Nephron (organoid): ENCODE results near the gene APOBEC3H.

ENCODE experiments used
- H3K27ac Mint-ChIP-seq, 3 experiments: 2 replicates each; pipeline ENCODE4 v1.8.0; 2020; ENCODE audit warnings: mixed read lengths in 3 of 3, mild to moderate bottlenecking in 2 of 3, moderate library complexity in 1 of 3
- H3K27me3 Mint-ChIP-seq: 2 replicates; pipeline ENCODE4 v1.8.0; 2021; ENCODE audit warnings: low read depth, mild to moderate bottlenecking, moderate library complexity, mixed read lengths
- H3K36me3 Mint-ChIP-seq: 2 replicates; pipeline ENCODE4 v1.8.0; 2020; ENCODE audit warnings: low read depth, mixed read lengths
- H3K4me1 Mint-ChIP-seq: 2 replicates; pipeline ENCODE4 v1.8.0; 2020; ENCODE audit warnings: mixed read lengths
- H3K4me3 Mint-ChIP-seq, 3 experiments: 2 replicates each; pipeline ENCODE4 v1.8.0; 2020; ENCODE audit warnings: mild to moderate bottlenecking in 3 of 3, mixed read lengths in 3 of 3, moderate library complexity in 2 of 3
- H3K9me3 Mint-ChIP-seq: 2 replicates; pipeline ENCODE4 v1.8.0; 2020; ENCODE audit warnings: mixed read lengths
- CTCF ChIP-seq, 3 experiments: fragments of 200-600 bp; sonication (generic); IDR thresholded peaks; one replicate each; pipeline ENCODE4 v1.5.0; 2021; ENCODE audit warnings: antibody characterized with exemption in 3 of 3; ENCODE audit not compliant: unreplicated experiment in 3 of 3

Gene APOBEC3H

DNA sequence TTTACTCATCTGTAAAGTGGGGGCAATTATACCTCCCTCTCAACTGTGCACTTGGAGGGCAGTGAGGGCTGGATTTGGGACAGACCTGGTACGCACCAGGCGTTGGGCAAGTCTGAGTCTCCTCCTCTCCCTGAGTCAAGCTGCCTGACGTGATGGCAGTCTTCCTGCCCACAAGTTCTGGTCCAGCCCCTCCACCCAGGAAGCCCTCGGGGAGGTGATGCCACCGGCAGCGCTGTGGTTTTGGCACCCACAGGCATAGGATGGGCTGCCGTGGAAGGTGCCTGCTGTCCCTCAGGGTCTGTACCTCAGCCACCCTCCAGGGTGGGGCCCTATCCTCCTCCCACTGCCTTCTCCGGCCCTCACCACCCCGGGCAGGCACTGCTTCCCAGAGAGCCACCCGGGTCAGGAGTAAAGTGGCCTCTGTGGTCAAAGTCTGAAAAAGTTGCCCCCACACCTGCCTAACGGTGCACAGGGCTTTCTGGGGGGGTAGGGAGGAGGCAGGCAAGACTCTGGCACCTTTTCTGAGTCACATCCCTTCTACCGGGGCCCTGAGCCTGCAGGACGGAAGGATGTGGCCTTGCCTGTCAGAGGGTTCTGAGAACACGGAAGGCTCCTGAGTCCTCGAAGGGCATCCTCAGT lies 6.5 kb upstream of the APOBEC3H start:
- TF ChIP-seq CTCF (IDR thresholded peaks at IDR 0.05; ENCODE audit: unreplicated experiment in 3 of 3): no peak
- Mint-ChIP-seq H3K4me1 (peaks cover 12% of the 10 kb centered on the region), H3K27ac (no peak overlapping the region), H3K4me3 (no peak overlapping the region), H3K9me3 (no peaks in the 10 kb centered on the region), H3K36me3 (no peaks in the 10 kb centered on the region), H3K27me3 (peaks cover 17% of the 10 kb centered on the region)

GRCh38 chr22:39091126-39092081 lies 5.6 kb upstream of the APOBEC3H start:
- Mint-ChIP-seq H3K9me3 (no peaks in the 10 kb centered on the region), H3K27me3 (peaks cover 17% of the 10 kb centered on the region), H3K4me1 (peaks cover 12% of the 10 kb centered on the region), H3K4me3 (no peak overlapping the region), H3K36me3 (no peaks in the 10 kb centered on the region), H3K27ac (no peak overlapping the region)
- TF ChIP-seq CTCF (IDR thresholded peaks at IDR 0.05; ENCODE audit: unreplicated experiment in 3 of 3): no peak

GRCh38 chr22:39092111-39092862 lies 4.8 kb upstream of the APOBEC3H start:
- Mint-ChIP-seq H3K27ac (no peak overlapping the region), H3K36me3 (no peaks in the 10 kb centered on the region), H3K4me3 (no peak overlapping the region), H3K4me1 (peaks cover 12% of the 10 kb centered on the region), H3K9me3 (no peaks in the 10 kb centered on the region), H3K27me3 (peaks cover 17% of the 10 kb centered on the region)
- no peak for TF ChIP-seq CTCF (IDR thresholded peaks at IDR 0.05; ENCODE audit: unreplicated experiment in 3 of 3)

- H3K27ac Mint-ChIP-seq: no peak overlapping the region
- peaks cover 5% of the 10 kb centered on the region for H3K4me1 Mint-ChIP-seq
- no peaks in the 10 kb centered on the region for H3K36me3 Mint-ChIP-seq
- no peak overlapping the region for H3K4me3 Mint-ChIP-seq
- no peak for TF ChIP-seq CTCF (IDR thresholded peaks at IDR 0.05; ENCODE audit: unreplicated experiment in 3 of 3)
- H3K9me3 Mint-ChIP-seq: no peaks in the 10 kb centered on the region
- H3K27me3 Mint-ChIP-seq: peaks cover 11% of the 10 kb centered on the region
Observed at GRCh38 chr22:39094717-39095389, 2.2 kb upstream of the APOBEC3H start.

DNA sequence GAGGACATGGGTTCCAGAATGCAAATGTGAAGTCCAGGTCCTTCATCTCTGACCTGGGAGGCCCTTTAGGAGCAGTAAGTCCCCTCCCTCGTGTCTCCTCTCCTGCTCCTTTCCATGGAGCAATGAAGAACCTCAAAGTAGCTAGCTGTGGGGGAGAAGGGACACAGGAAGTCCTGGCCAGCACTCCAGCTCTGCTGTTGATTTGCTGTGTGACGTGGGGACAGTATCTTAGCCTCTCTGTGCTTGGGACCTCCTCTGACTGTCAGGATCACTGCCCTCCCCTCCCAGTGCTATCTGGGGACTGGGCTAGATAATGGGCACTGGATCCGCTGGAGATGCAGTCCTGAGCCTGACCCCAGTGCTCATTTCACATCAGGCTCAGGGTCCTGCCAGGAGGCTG lies 1.1 kb upstream of the APOBEC3H start:
- Mint-ChIP-seq H3K36me3 (no peaks in the 10 kb centered on the region), H3K9me3 (no peaks in the 10 kb centered on the region), H3K4me1 (peaks cover 12% of the 10 kb centered on the region), H3K27me3 (peaks cover 14% of the 10 kb centered on the region), H3K4me3 (no peak overlapping the region), H3K27ac (no peak overlapping the region)
- no peak for TF ChIP-seq CTCF (IDR thresholded peaks at IDR 0.05; ENCODE audit: unreplicated experiment in 3 of 3)
